PC-9 (cell line): ENCODE data around the gene ARPC4.

Experiments used
- EZH2 ChIP-seq: fragments of 200-600 bp; sonication (generic); IDR thresholded peaks from 2 replicates; pipeline ENCODE4 v1.8.0; 2017; ENCODE audit warnings: antibody characterized with exemption, low read depth
- TF ChIP-seq, protein P1 (sequence below): fragments of 200-600 bp; sonication (generic); conservative IDR thresholded peaks from 2 replicates; pipeline ENCODE4 v1.6.1; 2017; ENCODE audit warnings: mixed run types, antibody characterized with exemption, mild to moderate bottlenecking, moderate library complexity

DNA sequence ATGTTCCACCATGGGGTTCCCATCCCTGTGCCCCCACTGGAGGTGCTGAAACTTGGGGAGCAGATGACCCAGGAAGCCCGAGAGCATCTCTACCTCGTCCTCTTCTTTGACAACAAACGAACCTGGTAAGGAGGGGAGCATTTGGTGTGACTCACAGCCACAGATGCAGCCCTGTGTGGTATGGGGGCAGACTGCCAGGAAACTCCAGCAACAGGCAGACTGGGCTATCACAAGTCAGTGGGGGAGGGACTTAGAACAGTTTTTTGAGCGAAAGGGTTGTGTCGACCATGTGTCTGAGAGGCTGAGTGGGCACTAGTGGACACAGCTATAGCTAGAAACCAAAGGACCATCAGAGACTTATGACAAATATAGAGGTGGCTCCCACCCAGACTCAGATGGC is 46.6 kb upstream of the ARPC4 start:
- TF ChIP-seq, protein P1, sequence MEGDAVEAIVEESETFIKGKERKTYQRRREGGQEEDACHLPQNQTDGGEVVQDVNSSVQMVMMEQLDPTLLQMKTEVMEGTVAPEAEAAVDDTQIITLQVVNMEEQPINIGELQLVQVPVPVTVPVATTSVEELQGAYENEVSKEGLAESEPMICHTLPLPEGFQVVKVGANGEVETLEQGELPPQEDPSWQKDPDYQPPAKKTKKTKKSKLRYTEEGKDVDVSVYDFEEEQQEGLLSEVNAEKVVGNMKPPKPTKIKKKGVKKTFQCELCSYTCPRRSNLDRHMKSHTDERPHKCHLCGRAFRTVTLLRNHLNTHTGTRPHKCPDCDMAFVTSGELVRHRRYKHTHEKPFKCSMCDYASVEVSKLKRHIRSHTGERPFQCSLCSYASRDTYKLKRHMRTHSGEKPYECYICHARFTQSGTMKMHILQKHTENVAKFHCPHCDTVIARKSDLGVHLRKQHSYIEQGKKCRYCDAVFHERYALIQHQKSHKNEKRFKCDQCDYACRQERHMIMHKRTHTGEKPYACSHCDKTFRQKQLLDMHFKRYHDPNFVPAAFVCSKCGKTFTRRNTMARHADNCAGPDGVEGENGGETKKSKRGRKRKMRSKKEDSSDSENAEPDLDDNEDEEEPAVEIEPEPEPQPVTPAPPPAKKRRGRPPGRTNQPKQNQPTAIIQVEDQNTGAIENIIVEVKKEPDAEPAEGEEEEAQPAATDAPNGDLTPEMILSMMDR = no peak
- no peak for TF ChIP-seq EZH2
